Renal cortex interstitium (tissue), 11 donors: Measurements from ENCODE around the gene MATN1. TPM values are rescaled to one million over a fixed set of nuclear protein-coding genes. Genes with fewer than 3 reads are reported as not detected.

Experiments used
- DNase-seq, 11 donors: peaks; one replicate each; pipeline ENCODE4 v3.0.0-alpha.2; 2013; ENCODE audit warnings: low read depth in 9 of 11, low spot score in 4 of 11; ENCODE audit errors: extremely low read depth in 1 of 11
- polyA plus RNA-seq, 3 donors: library from polyadenylated mRNA; unstranded; fragments of 120-200 nt; gene quantifications; one replicate each; pipeline ENCODE4 v1.2.1, GENCODE V29; 2013; ENCODE audit not compliant: insufficient read length in 3 of 3

Gene MATN1
- polyA plus RNA-seq, 3 donors: 0.34 to 0.57 (median 0.36) TPM

DNA sequence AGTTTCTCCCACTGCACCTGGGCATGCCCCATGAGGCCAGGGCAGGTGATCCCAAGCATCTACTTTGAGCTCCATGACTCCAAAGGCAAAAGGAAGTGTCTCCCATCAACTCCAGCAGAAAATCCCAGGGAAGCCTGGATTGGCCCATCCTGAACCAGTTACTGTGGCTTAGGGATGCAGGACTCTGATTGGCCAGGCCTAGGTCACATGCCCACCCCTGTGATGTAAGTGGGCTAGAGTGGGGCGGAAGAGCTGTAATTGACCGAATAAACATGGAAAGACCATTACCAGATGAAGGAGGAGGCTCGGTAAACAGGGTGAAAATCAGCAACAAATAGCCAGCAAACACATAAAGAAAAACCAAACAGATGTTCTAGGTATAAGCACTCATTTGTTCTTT is 45.2 kb downstream of the MATN1 start:
- no peak for DNase-seq

DNA sequence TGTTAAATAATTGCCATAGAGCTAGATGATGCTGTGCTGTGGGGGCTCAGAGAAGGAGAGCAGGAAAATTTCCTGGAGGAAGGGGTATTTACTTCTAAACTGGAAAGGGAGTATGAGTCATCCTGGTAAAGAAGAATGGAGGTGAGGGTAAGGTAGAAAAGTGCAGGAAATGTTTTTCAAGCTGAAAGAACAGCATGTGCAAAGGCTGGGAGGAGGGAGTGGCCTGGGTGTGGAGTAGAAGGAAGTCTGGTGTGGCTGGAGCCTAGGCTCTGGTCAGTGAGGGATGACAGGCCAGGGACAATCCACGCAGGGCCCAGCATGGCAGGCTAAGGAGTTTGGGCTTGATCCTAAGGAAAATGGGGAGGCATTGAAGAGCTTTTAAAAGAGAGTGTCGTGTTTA is 45.9 kb downstream of the MATN1 start:
- no peak for DNase-seq

GRCh38 chr1:30675761-30676160 is 47.6 kb downstream of the MATN1 start:
- DNase-seq: no peak

- no peak for DNase-seq
Observed at GRCh38 chr1:30675289-30675688, 48.1 kb downstream of the MATN1 start.

GRCh38 chr1:30673395-30673794 is 50.0 kb downstream of the MATN1 start:
- no peak for DNase-seq

DNA sequence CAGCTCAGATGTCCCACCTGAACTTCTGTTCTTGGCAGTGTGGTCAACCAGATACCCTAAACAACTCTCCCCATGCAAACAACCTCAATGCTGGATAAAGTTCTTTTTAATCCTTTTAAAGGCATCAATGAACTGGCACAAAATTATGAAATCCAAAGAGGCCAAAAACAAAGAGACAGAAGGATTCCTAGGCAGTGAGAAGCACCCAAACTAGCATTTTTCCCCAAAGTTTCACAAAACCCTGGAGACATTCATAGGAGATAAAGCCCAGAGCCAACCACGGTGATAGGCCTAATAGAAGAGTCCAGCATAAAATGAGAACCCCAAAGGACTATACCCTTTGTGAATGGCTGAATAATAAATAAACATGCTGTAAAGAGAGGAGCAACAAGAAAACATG is 50.7 kb downstream of the MATN1 start:
- no peak for DNase-seq

DNA sequence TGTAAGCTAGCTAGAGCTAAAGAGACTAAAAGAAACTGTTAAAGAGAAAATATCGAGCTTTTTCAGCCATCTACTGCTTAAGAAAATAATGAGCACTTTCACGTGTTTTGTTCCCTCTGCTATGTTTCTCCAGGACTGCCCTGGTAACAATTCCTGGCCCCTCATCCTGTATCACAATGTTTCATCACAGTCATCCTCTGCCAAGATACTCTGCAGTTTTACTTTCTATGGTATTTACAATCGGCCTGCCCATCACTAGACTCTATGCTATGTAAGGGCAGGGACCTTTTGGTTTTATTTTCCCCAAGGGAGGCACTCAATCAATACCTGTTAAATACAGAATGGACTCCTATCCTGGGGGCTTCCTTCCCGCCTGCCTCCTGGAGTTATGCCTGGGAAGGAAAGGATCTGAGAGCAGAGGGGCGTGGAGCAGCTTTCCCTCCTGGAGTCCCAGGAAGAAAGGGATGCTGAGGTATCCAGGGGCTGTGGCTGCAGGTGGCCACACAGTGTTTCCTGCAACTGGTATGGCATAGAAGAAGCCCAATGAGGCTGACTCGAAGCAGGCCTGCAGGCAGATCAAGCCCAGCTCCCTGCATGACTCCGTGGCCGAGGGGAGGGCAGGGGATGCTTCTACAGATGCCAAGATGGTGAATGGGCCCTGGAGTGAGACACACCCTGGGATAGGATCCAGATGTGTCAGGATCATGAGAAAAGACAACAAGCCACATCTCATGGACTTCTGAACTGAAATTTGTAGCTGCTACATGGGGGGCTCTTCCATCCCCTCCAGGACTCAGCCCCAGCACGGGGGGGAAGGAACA is 52.9 kb downstream of the MATN1 start:
- no peak for DNase-seq

- no peak for DNase-seq
Observed at GRCh38 chr1:30668546-30669327, 54.6 kb downstream of the MATN1 start.

DNA sequence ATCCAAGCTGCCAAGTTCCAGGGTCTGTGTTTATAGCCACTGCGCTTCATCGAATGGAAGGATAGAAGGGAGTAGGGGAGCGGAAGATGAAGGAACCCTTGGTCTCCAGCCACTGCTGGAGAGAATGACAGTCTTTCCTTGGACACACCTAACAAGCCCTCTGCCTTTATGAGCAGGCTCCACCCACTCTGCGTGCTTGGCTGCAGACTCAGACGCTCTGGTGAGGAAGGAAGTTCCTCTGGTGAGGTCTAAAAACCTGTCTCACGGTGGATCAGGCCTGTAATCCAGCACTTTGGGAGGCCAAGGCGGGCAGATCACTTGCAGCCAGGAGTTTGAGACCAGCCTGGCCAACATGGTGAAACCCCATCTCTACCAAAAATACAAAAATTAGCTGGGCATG is 55.4 kb downstream of the MATN1 start:
- no peak for DNase-seq

DNA sequence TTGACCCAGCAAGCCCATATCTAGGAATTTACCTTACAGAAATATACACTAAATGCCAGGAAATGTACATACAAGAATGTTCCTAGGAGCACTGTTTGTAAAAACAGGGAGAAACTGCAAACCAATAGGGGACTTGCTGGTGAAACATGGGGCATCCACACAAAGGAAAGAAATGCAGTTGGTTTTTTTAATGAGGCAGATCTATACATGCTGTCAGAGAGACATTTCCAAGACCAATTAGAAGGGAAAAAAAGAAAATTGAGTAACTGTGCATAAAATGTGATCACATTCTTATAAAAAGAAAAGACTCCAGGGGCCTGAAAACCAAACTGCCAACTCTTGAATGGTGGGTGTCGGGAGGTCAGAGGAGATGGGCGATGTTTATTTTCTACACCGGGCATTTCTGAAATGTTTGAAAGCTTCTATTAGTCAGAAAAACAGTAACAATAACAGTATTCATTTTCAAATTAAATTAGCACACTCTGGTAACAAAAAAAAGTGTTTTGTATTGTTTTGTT is 56.6 kb downstream of the MATN1 start:
- DNase-seq: no peak

GRCh38 chr1:30665216-30666010 is 58.0 kb downstream of the MATN1 start:
- no peak for DNase-seq

- DNase-seq: peak in 2 of 11 donors; percentile 21 to 25
Observed at GRCh38 chr1:30664103-30664755, 59.2 kb downstream of the MATN1 start.

DNA sequence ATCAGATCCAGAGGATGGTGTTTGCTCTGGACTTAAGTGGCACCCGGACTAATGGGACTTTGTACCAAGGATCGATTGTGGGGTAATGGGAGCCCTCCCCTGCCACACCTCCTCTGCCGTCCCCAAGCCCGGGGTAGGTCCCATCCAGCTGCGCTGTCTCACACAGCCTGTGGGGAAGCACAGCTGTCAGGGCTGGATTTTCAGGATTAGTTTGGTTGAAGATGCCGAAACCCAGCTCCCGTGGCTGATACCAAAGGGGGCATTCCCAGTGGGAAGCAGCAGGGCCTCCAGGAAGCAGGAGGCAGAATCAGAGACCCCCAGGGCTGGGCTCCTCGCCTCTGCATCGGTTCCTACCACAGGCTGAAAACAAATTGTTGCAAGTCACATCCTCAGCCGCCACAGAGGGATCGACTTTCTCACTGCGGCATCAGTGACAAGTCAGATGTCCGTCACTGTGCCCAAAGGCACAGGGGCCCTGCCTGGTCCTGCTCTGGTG is 59.7 kb downstream of the MATN1 start:
- no peak for DNase-seq

GRCh38 chr1:30662291-30662840 is 61.0 kb downstream of the MATN1 start:
- DNase-seq: no peak

- DNase-seq: no peak
Observed at GRCh38 chr1:30661311-30661710, 62.1 kb downstream of the MATN1 start.
